SK-N-SH treated with all-trans-retinoic acid at 6 μM for 48 hours (cell line): ENCODE results near the gene SLC25A6.

Experiments
- ATAC-seq: fragments of 200-7000 bp; cut with Tn5 transposase; 3 replicates; pipeline ENCODE4 v1.9.1; 2020; ENCODE audit warnings: mild to moderate bottlenecking, moderate library complexity
- ARNTL ChIP-seq: fragments of 450-650 bp; formaldehyde crosslinking; IDR thresholded peaks from 2 replicates; pipeline ENCODE4 v1.5.0; 2020; ENCODE audit warnings: low read depth, mild to moderate bottlenecking, moderate library complexity, borderline replicate concordance
- BACH2 ChIP-seq: fragments of 250-450 bp; sonication (Bioruptor Pico); IDR thresholded peaks from 2 replicates; pipeline ENCODE4 v1.9.0; 2021; ENCODE audit warnings: mild to moderate bottlenecking, borderline replicate concordance
- CSDC2 ChIP-seq: fragments of 250-450 bp; sonication (Bioruptor Pico); IDR thresholded peaks from 2 replicates; pipeline ENCODE4 v1.5.0; 2020; ENCODE audit warnings: mild to moderate bottlenecking, moderate library complexity
- ESRRG ChIP-seq: fragments of 250-450 bp; sonication (Bioruptor Pico); IDR thresholded peaks from 2 replicates; pipeline ENCODE4 v1.6.1; 2021; ENCODE audit warnings: mild to moderate bottlenecking
- ISL1 ChIP-seq: fragments of 250-450 bp; sonication (Bioruptor Pico); IDR thresholded peaks from 2 replicates; pipeline ENCODE4 v2.1.2; 2022; ENCODE audit warnings: mild to moderate bottlenecking, moderate library complexity
- OSR1 ChIP-seq: fragments of 250-450 bp; sonication (Bioruptor Pico); IDR thresholded peaks from 2 replicates; pipeline ENCODE4 v1.8.0; 2022; ENCODE audit warnings: moderate library complexity, mild to moderate bottlenecking, inconsistent platforms
- PPARA ChIP-seq: fragments of 250-450 bp; sonication (Bioruptor Pico); IDR thresholded peaks from 2 replicates; pipeline ENCODE4 v1.5.0; 2020; ENCODE audit warnings: mild to moderate bottlenecking, borderline replicate concordance
- SNAI2 ChIP-seq: fragments of 250-450 bp; sonication (Bioruptor Pico); IDR thresholded peaks from 2 replicates; pipeline ENCODE4 v1.5.0; 2020; ENCODE audit warnings: mild to moderate bottlenecking, moderate library complexity
- TCF4 ChIP-seq: fragments of 250-450 bp; sonication (Bioruptor Pico); IDR thresholded peaks from 2 replicates; pipeline ENCODE4 v1.8.0; 2021; ENCODE audit warnings: mild to moderate bottlenecking, moderate library complexity, borderline replicate concordance
- TOX ChIP-seq: fragments of 250-450 bp; sonication (Bioruptor Pico); IDR thresholded peaks from 2 replicates; pipeline ENCODE4 v1.8.0; 2021; ENCODE audit warnings: mild to moderate bottlenecking, moderate library complexity, borderline replicate concordance
- ZFP3 ChIP-seq: fragments of 250-450 bp; sonication (Bioruptor Pico); IDR thresholded peaks from 2 replicates; pipeline ENCODE4 v1.5.0; 2020; ENCODE audit warnings: mild to moderate bottlenecking, moderate library complexity
- ZFP30 ChIP-seq: fragments of 450-650 bp; formaldehyde crosslinking; IDR thresholded peaks from 2 replicates; pipeline ENCODE4 v1.5.0; 2022; ENCODE audit warnings: mild to moderate bottlenecking, moderate library complexity
- ZNF70 ChIP-seq: fragments of 450-650 bp; formaldehyde crosslinking; IDR thresholded peaks from 2 replicates; pipeline ENCODE4 v1.5.0; 2020; ENCODE audit warnings: mild to moderate bottlenecking, moderate library complexity
- TF ChIP-seq, protein P1 (sequence below): fragments of 250-450 bp; sonication (Bioruptor Pico); IDR thresholded peaks from 2 replicates; pipeline ENCODE4 v1.5.1; 2021; ENCODE audit warnings: mild to moderate bottlenecking, moderate library complexity
- TF ChIP-seq, protein P2 (sequence below): fragments of 250-450 bp; sonication (Bioruptor Pico); IDR thresholded peaks from 2 replicates; pipeline ENCODE4 v1.5.1; 2020; ENCODE audit warnings: low read depth, mild to moderate bottlenecking, moderate library complexity
- TF ChIP-seq, protein P3 (sequence below): fragments of 250-450 bp; sonication (Bioruptor Pico); IDR thresholded peaks from 2 replicates; pipeline ENCODE4 v1.8.0; 2021; ENCODE audit warnings: low read depth, mild to moderate bottlenecking, moderate library complexity, borderline replicate concordance
- TF ChIP-seq, protein P4 (sequence below): fragments of 250-450 bp; sonication (Bioruptor Pico); IDR thresholded peaks from 2 replicates; pipeline ENCODE4 v1.8.0; 2020; ENCODE audit warnings: mild to moderate bottlenecking, moderate library complexity, borderline replicate concordance

Gene SLC25A6

DNA sequence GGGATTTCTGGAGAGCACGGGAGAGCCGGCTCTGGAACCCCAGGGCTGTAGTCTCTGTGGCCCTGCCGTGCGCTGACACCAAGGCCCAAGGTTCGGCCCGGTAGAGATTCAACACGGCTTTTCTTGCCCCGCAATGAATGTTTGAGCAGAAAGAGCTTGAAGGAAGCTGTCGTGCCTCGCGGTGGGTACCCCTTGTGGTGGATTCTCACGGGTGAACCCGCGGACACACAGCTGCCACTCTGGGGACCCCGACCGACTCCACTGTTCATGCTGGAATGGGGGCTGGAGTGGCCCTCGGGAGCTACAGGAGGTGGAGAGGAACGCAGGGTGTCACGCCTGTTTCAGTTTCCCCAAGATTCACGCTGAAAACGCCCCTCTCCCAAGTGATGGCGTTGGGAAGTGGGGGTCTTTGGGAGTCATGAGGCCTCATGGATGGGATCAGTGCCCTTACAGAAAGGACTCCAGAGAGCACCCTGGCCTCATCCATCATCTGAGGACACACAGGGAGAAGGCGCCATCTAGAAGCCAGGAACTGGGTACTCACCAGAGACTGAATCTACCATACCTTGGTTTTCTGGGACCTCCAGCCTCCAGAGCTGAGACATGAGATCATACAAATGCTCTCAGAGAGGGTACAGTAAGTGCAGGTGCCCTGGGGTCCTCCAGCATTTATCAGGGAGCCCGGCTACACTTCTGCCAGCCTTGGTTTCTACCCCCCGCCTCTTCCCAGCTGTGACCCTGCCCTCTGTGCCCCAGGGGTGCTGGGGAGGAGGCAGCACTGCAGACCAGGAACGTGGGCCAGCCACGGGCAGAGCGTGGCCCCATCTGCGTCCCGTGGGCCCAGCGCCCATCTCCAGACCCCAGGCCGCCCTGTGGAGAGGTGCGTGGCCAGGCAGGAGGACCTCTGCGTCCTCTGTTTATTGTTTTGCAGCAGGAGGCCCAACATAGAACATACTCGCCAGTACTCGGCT lies 6.4 kb downstream of the SLC25A6 start:
- TF ChIP-seq ZFP30, result no peak
- TF ChIP-seq ZNF70 (CRISPR knock-in tag), result no peak
- no peak for TF ChIP-seq ZFP3 (CRISPR knock-in tag)
- no peak for TF ChIP-seq PPARA (CRISPR knock-in tag)
- no peak for TF ChIP-seq SNAI2 (CRISPR knock-in tag)
- no peak for TF ChIP-seq BACH2 (CRISPR knock-in tag)
- TF ChIP-seq TOX, result no peak
- TF ChIP-seq, protein P1, sequence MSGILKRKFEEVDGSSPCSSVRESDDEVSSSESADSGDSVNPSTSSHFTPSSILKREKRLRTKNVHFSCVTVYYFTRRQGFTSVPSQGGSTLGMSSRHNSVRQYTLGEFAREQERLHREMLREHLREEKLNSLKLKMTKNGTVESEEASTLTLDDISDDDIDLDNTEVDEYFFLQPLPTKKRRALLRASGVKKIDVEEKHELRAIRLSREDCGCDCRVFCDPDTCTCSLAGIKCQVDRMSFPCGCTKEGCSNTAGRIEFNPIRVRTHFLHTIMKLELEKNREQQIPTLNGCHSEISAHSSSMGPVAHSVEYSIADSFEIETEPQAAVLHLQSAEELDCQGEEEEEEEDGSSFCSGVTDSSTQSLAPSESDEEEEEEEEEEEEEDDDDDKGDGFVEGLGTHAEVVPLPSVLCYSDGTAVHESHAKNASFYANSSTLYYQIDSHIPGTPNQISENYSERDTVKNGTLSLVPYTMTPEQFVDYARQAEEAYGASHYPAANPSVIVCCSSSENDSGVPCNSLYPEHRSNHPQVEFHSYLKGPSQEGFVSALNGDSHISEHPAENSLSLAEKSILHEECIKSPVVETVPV, result no peak
- no peak for TF ChIP-seq ISL1
- no peak for TF ChIP-seq TCF4 (CRISPR knock-in tag)
- no peak for TF ChIP-seq CSDC2 (CRISPR knock-in tag)
- TF ChIP-seq, protein P2, sequence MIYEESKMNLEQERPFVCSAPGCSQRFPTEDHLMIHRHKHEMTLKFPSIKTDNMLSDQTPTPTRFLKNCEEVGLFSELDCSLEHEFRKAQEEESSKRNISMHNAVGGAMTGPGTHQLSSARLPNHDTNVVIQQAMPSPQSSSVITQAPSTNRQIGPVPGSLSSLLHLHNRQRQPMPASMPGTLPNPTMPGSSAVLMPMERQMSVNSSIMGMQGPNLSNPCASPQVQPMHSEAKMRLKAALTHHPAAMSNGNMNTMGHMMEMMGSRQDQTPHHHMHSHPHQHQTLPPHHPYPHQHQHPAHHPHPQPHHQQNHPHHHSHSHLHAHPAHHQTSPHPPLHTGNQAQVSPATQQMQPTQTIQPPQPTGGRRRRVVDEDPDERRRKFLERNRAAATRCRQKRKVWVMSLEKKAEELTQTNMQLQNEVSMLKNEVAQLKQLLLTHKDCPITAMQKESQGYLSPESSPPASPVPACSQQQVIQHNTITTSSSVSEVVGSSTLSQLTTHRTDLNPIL, result no peak
- TF ChIP-seq, protein P3, sequence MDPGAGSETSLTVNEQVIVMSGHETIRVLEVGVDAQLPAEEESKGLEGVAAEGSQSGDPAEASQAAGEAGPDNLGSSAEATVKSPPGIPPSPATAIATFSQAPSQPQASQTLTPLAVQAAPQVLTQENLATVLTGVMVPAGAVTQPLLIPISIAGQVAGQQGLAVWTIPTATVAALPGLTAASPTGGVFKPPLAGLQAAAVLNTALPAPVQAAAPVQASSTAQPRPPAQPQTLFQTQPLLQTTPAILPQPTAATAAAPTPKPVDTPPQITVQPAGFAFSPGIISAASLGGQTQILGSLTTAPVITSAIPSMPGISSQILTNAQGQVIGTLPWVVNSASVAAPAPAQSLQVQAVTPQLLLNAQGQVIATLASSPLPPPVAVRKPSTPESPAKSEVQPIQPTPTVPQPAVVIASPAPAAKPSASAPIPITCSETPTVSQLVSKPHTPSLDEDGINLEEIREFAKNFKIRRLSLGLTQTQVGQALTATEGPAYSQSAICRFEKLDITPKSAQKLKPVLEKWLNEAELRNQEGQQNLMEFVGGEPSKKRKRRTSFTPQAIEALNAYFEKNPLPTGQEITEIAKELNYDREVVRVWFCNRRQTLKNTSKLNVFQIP (CRISPR knock-in tag), result no peak
- ATAC-seq, result no peak

DNA sequence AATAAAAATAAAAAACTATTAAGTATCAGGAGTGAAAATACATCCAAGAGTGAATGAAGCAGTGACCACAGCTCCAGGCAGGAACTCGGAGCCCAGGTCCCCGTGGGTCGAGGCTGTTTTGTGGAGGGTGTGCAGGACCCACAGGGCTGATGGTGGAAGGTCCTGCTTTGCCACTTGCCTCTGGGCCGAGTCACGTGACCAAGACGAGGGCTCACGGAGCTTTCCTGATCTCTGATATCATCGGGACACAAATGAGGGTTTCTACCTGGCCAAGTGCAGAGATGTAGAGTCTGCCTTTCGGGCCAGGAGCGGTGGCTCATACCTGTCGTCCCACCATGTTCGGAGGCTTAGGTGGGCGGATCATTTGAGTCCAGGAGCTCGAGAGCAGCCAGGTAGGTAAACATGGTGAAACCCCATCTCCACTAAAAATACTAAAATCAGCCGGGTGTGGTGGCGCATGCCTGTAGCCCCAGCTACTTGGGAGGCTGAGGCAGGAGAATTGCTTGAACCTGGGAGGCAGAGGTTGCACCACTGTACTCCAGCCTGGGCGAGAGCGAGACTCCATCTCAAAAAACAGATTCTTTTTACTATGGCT lies 7.2 kb downstream of the SLC25A6 start:
- ATAC-seq, result no peak
- no peak for TF ChIP-seq OSR1 (CRISPR knock-in tag)
- TF ChIP-seq, protein P1, result no peak
- no peak for TF ChIP-seq BACH2 (CRISPR knock-in tag)
- TF ChIP-seq, protein P4, sequence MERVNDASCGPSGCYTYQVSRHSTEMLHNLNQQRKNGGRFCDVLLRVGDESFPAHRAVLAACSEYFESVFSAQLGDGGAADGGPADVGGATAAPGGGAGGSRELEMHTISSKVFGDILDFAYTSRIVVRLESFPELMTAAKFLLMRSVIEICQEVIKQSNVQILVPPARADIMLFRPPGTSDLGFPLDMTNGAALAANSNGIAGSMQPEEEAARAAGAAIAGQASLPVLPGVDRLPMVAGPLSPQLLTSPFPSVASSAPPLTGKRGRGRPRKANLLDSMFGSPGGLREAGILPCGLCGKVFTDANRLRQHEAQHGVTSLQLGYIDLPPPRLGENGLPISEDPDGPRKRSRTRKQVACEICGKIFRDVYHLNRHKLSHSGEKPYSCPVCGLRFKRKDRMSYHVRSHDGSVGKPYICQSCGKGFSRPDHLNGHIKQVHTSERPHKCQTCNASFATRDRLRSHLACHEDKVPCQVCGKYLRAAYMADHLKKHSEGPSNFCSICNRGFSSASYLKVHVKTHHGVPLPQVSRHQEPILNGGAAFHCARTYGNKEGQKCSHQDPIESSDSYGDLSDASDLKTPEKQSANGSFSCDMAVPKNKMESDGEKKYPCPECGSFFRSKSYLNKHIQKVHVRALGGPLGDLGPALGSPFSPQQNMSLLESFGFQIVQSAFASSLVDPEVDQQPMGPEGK, result no peak
- TF ChIP-seq ARNTL (CRISPR knock-in tag), result no peak
- no peak for TF ChIP-seq ESRRG
- TF ChIP-seq, all 23 proteins: peak for 0

DNA sequence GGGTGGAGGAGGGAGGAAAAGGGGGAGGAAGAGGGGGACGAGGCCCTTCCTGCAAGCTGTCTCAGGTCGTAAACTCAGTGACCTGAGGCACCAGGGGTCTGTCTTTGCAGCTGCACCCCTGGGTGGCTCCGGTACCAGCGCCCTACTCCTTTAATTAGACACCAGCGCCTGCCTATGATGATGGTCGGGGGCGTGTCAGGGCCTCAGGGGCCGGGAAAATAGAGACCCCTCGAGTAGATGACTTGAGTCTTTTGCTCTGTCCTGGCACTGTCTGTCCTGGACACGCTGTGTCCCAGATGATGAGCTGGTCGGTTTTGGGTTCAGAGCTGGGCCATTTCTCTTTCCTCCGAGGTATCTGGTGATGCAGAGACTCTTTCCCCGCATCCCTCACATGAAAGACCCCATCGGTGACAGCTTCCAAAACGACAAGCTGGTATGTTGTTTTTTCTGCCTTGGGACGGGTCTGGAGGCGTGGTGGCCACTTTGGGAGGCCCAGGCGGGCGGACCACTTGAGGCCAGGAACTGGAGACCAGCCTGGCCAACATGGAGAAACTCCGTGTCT lies 11.2 kb downstream of the SLC25A6 start:
- peak; percentile 37 for ATAC-seq
- no peak for TF ChIP-seq BACH2 (CRISPR knock-in tag)
- TF ChIP-seq, protein P4, result 0 out of 2 replicates have a peak, but pooled peaks have one; percentile 22
